Ovary (tissue), 9 donors: Measurements from ENCODE around the gene RNF208. TPM values are rescaled to one million over a fixed set of nuclear protein-coding genes. Genes with fewer than 3 reads are reported as not detected.

ENCODE experiments used
- DNase-seq, 5 donors: peaks; one replicate each; pipeline ENCODE4 v3.0.0-alpha.2; 2019 to 2020
- H3K27ac ChIP-seq, 2 donors: fragments of 200-600 bp; one replicate each; pipeline versions ENCODE4 v1.5.1 to v1.8.0; 2019 to 2022
- H3K27me3 ChIP-seq: fragments of 200-600 bp; one replicate; pipeline ENCODE4 v1.8.0; 2022
- H3K36me3 ChIP-seq: fragments of 200-600 bp; sonication (generic); one replicate; pipeline ENCODE4 v1.5.1; 2019
- H3K4me1 ChIP-seq: one replicate; pipeline ENCODE4 v1.8.1; 2013; ENCODE audit warnings: mild to moderate bottlenecking, moderate library complexity; ENCODE audit not compliant: insufficient read depth
- H3K4me3 ChIP-seq: fragments of 200-600 bp; sonication (generic); one replicate; pipeline ENCODE4 v1.5.1; 2017
- H3K9me3 ChIP-seq, 2 donors: fragments of 200-600 bp in 1 of 2; sonication (generic) in 1 of 2; one replicate each; pipeline versions ENCODE4 v1.5.1 to v1.8.1; 2013 to 2019; ENCODE audit warnings: mild to moderate bottlenecking in 1 of 2, moderate library complexity in 1 of 2
- EP300 ChIP-seq: sonication (generic); formaldehyde crosslinking; IDR thresholded peaks from one replicate; pipeline ENCODE4 v1.6.1; 2017; ENCODE audit warnings: antibody characterized with exemption
- POLR2A ChIP-seq: fragments of 450-650 bp; IDR thresholded peaks from one replicate; pipeline ENCODE4 v1.6.1; 2017; ENCODE audit warnings: antibody characterized with exemption, mild to moderate bottlenecking, moderate library complexity
- WGBS, 3 donors: extraction: QIAGEN DNeasy Blood & Tissue Kit in 1 of 3; methylation state at CpG; one replicate each; pipeline versions ENCODE4 v1.1.5 to v1.1.7; 2013 to 2017; 5-methylcytosine and 5-hydroxymethylcytosine counted together
- intact Hi-C, 4 donors: fragments of 100-400 bp; cut with DNase I; formaldehyde crosslinking; loops; one replicate each; pipeline versions ENCODE4 v1.11.0 to v1.15.1; 2022 to 2023
- polyA plus RNA-seq, 2 donors: library from polyadenylated mRNA; stranded (reverse); fragments of 200-250 nt in 1 of 2; fragments of 350-450 nt in 1 of 2; fragmentation: Illumina TruSeq in 1 of 2; extraction: RNeasy Lipid Tissue Mini Kit (QIAGEN cat#74804) in 1 of 2; gene quantifications; one replicate each; pipeline ENCODE4 v1.2.3, GENCODE V29; 2013 to 2014
- total RNA-seq, 7 donors: library from RNA; depleted of rRNA in 2 of 7; stranded (reverse); fragments of >200 nt in 2 of 7; fragmentation: NEBNext Ultra II Directional in 3 of 7; extraction: Animal tissue kit (Norgen Biotek cat#: 25700) in 3 of 7; gene quantifications; one replicate each; pipeline versions ENCODE4 v1.1.0 to v1.2.4, GENCODE V29; 2016 to 2023
- TF ChIP-seq, protein P1 (sequence below), 3 donors: fragments of 450-650 bp in 2 of 3; fragments of 200-600 bp in 1 of 3; IDR thresholded peaks; one replicate each; pipeline versions ENCODE4 v1.5.1 to v1.8.0; 2016 to 2022; ENCODE audit warnings: antibody characterized with exemption in 3 of 3, mild to moderate bottlenecking in 1 of 3
- donor health status: DM: no; HTN: no; CAD: no; lungs with moderate emphysema.
- donor health status: DM: no; HTN: no; CAD: no.
- donor health status: Bipolar disorder and iron deficiency.
- donor health status: DM: yes; HTN: yes; CAD: no.
- donor health status: DM: no; HTN: no; CAD: no.
- donor health status: DM: yes; HTN: yes; CAD: no.

The RNF208 gene
- total and polyA plus RNA-seq, 9 donors, result 0.92 to 6.5 (median 3.1) TPM; not detected in 2

DNA sequence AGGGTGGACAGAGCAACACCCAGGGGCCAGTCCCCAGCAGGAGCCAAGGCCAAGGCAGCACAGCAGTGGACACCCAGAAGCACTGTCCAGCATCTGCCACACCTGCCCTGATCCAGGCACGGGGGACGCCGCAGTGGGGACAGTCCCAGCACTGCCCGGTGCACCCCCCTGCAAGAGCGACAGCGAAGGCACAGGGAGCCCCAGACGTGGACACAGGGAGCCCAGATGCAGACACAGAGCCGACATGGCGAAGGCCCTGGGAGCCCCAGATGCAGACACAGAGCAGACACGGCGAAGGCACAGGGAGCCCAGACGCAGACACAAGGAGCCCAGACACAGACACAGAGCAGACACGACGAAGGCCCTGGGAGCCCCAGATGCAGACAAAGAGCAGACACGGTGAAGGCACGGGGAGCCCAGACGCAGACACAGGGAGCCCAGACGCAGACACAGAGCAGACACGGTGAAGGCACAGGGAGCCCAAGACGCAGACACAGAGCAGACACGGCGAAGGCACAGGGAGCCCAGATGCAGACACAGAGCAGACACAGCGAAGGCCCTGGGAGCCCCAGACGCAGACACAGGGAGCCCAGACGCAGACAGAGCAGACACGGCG is 38.0 kb downstream of the RNF208 start:
- TF ChIP-seq, protein P1, sequence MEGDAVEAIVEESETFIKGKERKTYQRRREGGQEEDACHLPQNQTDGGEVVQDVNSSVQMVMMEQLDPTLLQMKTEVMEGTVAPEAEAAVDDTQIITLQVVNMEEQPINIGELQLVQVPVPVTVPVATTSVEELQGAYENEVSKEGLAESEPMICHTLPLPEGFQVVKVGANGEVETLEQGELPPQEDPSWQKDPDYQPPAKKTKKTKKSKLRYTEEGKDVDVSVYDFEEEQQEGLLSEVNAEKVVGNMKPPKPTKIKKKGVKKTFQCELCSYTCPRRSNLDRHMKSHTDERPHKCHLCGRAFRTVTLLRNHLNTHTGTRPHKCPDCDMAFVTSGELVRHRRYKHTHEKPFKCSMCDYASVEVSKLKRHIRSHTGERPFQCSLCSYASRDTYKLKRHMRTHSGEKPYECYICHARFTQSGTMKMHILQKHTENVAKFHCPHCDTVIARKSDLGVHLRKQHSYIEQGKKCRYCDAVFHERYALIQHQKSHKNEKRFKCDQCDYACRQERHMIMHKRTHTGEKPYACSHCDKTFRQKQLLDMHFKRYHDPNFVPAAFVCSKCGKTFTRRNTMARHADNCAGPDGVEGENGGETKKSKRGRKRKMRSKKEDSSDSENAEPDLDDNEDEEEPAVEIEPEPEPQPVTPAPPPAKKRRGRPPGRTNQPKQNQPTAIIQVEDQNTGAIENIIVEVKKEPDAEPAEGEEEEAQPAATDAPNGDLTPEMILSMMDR (IDR thresholded peaks at IDR 0.05), result no peak
- H3K4me3 ChIP-seq, result no peak overlapping the region
- DNase-seq, result no peak
- intact Hi-C loops, result no loop called here
- H3K27me3 ChIP-seq, result no peaks in the 10 kb centered on the region
- 90 to 93% (median 92%) methylated on average over 27 of the region's 27 CpGs for WGBS, 3 donors
- no peaks in the 10 kb centered on the region for H3K36me3 ChIP-seq
- no peak overlapping the region for H3K27ac ChIP-seq
- peaks cover 11% of the 10 kb centered on the region for H3K4me1 ChIP-seq
- H3K9me3 ChIP-seq, result no peaks in the 10 kb centered on the region

DNA sequence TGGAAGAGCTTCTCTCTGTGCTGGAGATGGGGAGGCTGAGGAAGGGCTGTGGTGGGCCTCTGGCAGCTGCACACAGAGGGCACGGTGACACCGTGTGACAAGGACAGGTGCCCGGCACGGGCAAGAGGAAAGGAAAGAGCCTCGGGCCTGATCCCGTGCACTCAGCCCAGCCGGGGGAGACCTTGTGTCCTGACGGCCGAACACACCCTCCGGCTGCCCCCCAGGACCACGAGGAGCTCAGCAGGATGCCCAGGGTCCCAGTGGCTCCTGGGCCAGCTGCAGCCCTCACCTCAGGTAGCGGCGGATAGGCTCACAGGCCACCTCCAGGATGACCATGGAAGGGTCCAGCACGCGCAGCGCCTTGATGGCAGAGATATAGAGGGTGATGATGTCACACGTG is 39.2 kb downstream of the RNF208 start:
- Histone ChIP-seq H3K4me1 (peaks cover 11% of the 10 kb centered on the region), H3K36me3 (no peaks in the 10 kb centered on the region), H3K4me3 (no peak overlapping the region), H3K27me3 (no peaks in the 10 kb centered on the region), H3K27ac (no peak overlapping the region), H3K9me3 (no peaks in the 10 kb centered on the region)
- 82 to 94% (median 88%) methylated on average over 17 of the region's 17 CpGs for WGBS, 3 donors
- TF ChIP-seq POLR2A (no peak), EP300 (no peak)
- TF ChIP-seq, protein P1 (IDR thresholded peaks at IDR 0.05), result no peak
- intact Hi-C loops, result no loop called here
- no peak for DNase-seq

DNA sequence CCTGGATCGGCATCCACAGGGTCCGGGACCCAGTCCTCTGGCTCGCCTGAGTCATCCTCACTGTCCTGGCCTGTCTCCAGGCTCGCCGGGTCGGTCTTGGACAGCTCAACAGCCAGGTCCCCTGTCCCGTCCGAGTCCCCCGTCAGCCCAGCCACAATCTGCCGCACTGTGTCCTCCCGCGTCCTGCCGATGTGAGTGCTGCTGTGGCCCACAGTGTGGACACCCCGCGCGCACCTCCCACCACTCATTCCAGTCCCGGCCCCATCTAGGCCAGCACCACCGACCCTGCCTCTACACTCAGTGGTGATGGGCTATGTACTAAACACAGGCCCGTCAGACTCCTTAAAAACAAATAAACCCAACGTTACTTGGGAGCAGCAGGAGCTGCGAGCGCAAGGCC is 40.4 kb downstream of the RNF208 start:
- H3K9me3 ChIP-seq, result no peaks in the 10 kb centered on the region
- H3K4me1 ChIP-seq, result peaks cover 2% of the 10 kb centered on the region
- no peak overlapping the region for H3K27ac ChIP-seq
- 86 to 92% (median 91%) methylated on average over 21 to 22 of the region's 22 CpGs for WGBS, 3 donors
- H3K27me3 ChIP-seq, result no peaks in the 10 kb centered on the region
- no peak for DNase-seq
- intact Hi-C loops, result no loop called here
- no peaks in the 10 kb centered on the region for H3K36me3 ChIP-seq
- TF ChIP-seq, protein P1 (IDR thresholded peaks at IDR 0.05), result no peak
- no peak for TF ChIP-seq POLR2A
- no peak overlapping the region for H3K4me3 ChIP-seq

DNA sequence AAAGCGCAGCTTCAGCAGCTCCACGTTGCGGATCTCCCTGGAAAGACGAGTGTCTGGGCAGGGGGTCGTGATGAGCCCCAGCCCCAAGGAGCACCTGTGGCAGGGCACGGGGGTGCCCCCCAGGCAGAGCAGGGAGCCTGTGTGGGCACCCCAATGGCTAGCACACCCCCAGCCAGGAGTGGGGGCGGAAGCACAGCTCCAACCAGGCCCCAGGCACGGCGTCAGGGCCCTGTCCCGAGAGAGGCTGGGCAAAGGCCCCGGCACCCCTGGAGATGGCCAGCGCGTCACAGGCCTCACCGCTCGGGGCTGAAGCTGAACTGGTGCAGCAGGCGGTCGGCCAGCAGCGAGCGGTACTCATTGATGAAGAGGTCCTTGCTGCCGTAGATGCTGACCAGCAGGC is 41.5 kb downstream of the RNF208 start:
- H3K4me3 ChIP-seq, result no peak overlapping the region
- no peak for TF ChIP-seq EP300
- TF ChIP-seq, protein P1 (IDR thresholded peaks at IDR 0.05), result no peak
- TF ChIP-seq POLR2A, result no peak

More for the DNA sequence above, 41.5 kb downstream of the RNF208 start:
- Histone ChIP-seq H3K9me3 (no peaks in the 10 kb centered on the region), H3K27ac (no peak overlapping the region), H3K36me3 (no peaks in the 10 kb centered on the region), H3K4me1 (no peaks in the 10 kb centered on the region), H3K27me3 (no peaks in the 10 kb centered on the region)
- WGBS, 3 donors, result 89 to 91% (median 90%) methylated on average over 19 to 20 of the region's 20 CpGs
- DNase-seq, result no peak
- intact Hi-C loops, result no loop called here
